SK-MEL-5 (cell line): ENCODE data around the gene CTBP1. TPM values are rescaled to one million over a fixed set of nuclear protein-coding genes. Genes with fewer than 3 reads are reported as not detected.

Experiments
- DNase-seq: peaks from one replicate; pipeline ENCODE4 v3.0.0-alpha.2; 2016; ENCODE audit warnings: low read depth, low spot score
- in situ Hi-C: cut with HindIII; loops from 2 replicates; pipeline ENCODE4 v1.10.0; 2016; ENCODE audit warnings: low sequenced_read_pairs, high pct_unique_total_duplicates, low pct_unique_long_range_greater_than_20kb
- total RNA-seq: library from RNA; depleted of rRNA; stranded (reverse); fragments of >200 nt; shearing (Covaris generic); gene quantifications from 2 replicates; pipeline ENCODE4 v1.2.3, GENCODE V29; 2014

Gene CTBP1
- total RNA-seq, 1 experiment from 2014 or later = 88.6 TPM

DNA sequence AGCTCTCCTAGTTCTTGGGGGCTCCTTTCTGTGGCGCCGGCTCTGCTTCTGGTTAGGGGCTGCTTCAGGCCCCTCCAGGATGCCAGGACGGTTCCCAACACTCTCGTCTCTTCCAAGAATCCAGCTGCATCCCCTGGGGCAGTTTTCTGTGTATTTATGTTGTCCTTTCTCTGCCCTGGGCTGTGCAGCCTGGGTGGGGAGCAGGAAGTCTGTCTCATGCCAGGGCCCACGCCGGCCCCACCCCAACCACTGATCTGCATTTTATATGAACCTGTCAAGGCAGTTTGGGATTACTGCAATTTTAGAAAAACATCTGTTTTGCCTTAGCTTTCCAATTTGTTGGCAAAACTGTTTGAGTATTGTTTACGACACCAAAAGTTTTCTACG is 14.6 kb downstream of the CTBP1 start:
- in situ Hi-C loops = no loop called here
- no peak for DNase-seq

DNA sequence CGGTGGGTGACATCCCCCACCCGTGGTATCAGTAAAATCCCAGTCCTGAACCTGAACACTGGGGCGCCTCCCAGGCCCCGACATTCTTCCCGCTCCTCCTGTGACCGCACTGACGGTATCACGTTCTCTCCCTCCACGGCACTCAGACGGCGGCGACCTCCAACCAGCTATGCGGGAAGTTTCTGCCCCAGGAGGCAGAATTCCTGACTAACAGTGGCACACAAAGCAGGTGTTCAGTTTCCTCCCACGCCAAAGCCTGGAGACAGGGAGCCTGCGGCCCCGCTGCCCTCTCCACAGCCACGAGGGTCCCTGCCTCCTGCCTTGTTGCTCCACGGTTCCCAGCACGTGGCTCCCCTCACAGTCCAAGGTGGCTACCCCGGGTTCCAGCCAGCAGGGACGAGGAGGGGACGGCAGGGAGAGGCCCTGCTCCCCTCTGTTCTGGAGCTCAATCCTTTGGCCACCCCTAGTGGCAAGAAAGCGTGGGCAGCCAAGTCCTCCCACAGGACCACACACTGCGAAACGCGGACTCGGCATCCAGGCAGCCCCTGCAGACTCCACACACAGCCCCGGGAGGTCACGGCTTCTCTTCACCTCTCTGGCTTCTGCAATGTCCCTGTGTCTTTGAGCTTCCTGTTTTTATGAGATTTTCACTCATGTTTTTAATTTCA is 15.2 kb downstream of the CTBP1 start:
- in situ Hi-C loops = no loop called here
- DNase-seq = no peak

DNA sequence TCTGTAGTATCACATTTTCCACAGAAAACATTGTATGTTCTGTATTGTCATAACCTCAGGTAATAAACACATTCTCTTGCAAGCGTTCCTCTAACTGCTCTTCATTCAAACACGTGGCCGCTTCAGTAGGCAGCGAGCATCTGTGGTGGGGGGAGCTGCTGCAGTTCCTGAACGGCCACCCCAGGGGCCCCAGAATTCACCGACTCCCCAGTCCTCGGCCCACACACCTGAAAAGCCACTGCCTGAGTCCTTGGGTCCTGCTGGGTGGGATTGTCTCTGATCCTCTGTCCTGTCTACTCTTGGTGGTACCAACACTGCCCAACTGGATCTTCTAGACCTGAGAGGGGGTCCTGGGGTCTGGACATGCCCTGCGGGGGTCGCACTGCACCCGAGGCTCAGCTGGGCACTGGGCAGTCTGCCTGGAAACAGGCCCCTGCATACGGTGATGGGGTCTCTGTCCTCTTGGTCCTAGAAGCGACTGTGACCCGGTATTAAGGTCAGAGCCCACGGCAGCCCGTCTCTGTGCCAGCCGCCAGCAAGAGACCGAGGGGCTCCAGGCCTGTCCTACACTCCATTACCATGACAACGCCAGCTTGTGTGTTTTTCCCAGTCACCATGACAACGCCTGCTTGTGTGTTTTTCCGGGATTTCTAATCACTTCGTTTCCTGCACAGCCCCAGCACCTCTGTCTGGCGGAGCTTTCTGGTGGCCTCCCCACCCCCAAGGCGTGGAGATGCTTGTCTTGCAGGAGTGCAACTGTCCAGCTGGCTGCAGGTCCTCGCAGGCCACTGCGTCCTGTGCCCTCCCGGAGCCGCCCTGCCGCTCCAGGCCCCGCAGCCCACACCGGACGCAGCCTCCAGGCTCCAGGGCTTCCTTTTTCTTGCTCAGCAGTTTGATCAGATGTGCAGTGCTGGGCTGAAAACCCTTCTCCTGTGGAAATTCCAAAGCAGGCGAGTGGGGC is 16.0 kb downstream of the CTBP1 start:
- in situ Hi-C loops = no loop called here

GRCh38 chr4:1231637-1232360 is 17.1 kb downstream of the CTBP1 start:
- no peak for DNase-seq
- in situ Hi-C loops = no loop called here

More for the DNA sequence above, 16.0 kb downstream of the CTBP1 start:
- DNase-seq = no peak

- no peak for DNase-seq
These were observed 17.8 kb downstream of the CTBP1 start for GRCh38 chr4:1230971-1231636.

DNA sequence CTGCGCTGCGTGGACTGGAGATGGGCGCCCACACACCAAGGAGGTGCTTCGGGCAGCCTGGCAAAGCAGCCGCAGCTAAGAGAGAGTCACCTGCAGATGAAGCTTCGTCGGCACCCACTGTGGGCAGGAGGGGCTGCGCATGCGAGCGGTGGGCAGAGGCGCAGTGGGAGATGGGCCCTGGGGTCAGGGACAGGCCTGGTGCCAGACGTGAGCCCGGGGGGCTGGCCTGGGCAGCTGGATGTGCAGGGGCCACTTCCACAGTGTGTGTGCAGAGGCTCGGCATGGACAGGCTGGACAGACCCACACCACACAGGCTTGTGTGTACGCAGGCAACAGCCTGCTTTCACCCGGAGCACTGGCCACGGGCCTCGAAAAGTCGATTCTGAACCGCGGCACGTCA is 18.6 kb downstream of the CTBP1 start:
- no peak for DNase-seq
- in situ Hi-C loops = no loop called here

More at GRCh38 chr4:1230971-1231636, 17.8 kb downstream of the CTBP1 start:
- in situ Hi-C loops = no loop called here

DNA sequence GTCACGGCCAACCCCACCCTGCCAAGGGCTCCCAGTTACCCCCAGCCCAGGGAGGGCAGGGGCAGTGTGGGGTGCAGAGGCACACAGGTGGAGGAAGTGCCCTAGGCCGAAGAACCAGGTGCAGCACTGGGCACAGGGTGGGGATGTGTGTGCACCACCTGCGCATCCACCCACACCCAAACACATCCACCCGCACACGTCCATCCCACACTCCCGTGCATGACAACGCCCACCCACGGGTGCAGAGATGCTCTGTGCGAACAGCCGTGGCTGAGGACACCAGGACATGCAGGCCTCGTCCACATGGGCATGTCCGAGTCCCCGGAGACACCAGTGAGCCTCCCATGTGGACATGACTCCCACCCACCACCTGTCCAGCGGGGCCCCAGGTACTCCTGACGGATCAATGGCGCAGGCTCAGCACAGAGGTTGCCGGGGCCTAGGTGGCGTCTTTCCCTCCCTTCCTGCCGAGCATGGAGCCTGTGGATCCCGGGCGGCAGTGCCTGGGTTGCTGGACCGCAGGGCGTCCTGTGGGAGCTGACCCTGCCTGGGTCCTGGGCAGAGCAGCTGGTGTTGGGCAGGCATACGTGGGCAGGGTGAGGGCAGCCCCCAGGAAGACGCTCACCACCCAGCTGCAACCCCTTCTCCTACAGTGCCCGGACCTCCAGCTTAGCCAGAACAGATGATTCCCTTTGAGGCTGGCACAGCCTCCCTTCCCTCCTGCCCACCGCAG is 19.6 kb downstream of the CTBP1 start:
- in situ Hi-C loops = no loop called here

GRCh38 chr4:1227816-1228215 is 21.1 kb downstream of the CTBP1 start:
- in situ Hi-C loops = no loop called here
- DNase-seq = no peak

More for the DNA sequence above, 19.6 kb downstream of the CTBP1 start:
- no peak for DNase-seq

DNA sequence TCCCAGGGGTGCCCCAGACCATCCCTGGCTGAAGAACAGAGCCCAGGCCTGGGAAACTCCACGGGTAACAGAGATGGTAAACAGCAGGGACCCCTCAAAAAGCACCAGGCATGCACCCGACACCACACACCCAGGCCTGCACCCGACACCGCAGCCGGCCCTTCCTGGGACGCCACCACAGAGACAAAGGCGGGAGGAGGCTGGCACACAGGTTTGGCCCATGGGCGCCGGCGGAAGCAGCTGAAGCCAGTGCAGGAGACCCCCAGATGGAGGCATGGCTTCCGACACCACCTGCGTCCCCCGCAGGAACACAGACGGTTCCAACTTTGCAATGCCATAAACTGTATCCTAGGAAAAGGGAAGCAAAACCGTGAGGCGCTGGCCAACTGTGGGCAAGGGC is 22.3 kb downstream of the CTBP1 start:
- no peak for DNase-seq
- in situ Hi-C loops = no loop called here

DNA sequence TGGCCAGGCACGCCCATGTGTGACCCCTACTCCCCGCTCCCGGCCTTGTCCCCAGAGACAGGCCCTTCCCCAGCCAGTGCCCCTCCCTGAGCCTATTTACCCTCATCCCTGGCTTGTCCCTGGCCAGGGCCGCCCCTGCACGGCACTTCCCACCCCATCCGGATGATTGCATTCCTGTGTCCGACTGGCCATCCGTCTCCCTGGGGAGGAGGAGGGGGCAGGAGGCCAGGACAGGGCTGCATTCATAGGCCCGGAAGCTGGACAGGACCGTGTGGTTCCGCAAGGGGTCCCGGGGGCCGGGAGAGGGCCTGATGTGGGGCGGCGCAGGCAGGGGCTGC is 22.8 kb downstream of the CTBP1 start:
- DNase-seq = no peak
- in situ Hi-C loops = no loop called here

DNA sequence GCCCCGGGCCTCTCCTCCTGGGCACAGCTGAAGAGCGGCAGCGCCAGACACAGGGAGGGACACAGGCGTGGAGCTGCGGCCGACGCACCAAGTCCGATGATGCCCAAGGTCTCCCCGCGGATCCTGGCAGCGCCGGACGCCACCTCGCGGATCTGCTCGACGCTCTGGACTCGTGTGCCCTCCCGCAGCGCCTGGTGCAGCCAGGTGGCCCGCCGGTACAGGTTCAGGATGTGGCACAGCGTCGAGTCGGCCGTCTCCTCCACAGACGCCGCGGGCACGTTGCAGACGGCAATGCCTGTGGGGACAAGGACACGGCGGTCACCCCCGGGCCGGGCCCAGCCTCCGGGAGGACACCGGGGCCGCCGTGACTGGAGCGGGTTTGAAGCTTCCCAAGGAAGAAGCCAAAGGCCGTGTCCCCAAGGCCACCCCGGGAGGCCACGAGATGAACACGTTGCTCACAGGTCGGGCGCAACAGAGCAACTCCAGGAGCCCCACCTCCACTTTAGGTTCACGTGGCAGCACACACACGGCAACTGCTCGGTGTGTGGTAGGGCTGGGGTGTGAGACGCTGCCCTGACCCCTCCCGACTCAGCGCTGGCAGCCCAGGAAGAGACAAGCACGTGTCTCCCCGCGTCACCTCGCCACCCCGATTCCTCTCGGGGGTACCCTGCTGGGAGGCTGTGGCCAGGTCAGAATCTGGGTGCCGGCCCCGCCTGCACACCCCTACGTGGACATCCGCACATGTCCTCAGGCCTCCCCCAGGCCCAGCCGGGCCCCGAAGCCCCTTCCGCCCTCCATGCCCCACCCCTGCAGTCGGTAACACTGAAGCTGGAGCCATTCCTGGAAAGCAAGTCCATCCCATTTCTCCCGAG is 23.4 kb downstream of the CTBP1 start:
- in situ Hi-C loops = no loop called here
- DNase-seq = no peak

- no peak for DNase-seq
- in situ Hi-C loops = no loop called here
These were observed 24.8 kb downstream of the CTBP1 start for GRCh38 chr4:1223841-1224809.

- in situ Hi-C loops = no loop called here
- no peak for DNase-seq
These were observed 25.8 kb downstream of the CTBP1 start for GRCh38 chr4:1222938-1223690.

- no peak for DNase-seq
- in situ Hi-C loops = no loop called here
These were observed 26.7 kb downstream of the CTBP1 start for GRCh38 chr4:1222036-1222789.
